Neural cell (in vitro differentiated cells): ENCODE data around the gene ANKMY1. TPM values are rescaled to one million over a fixed set of nuclear protein-coding genes. Genes with fewer than 3 reads are reported as not detected.

Experiments
- H2AFZ ChIP-seq: fragments of 200-600, 300-800 bp; sonication (generic), shearing (Covaris generic); 2 replicates; pipeline ENCODE4 v1.6.0; 2014; ENCODE audit warnings: low read depth, mild to moderate bottlenecking, antibody characterized with exemption, low read length, moderate library complexity
- H3F3A ChIP-seq: fragments of 200-600 bp; shearing (Covaris generic); 2 replicates; pipeline ENCODE4 v1.6.1; 2016; ENCODE audit warnings: mild to moderate bottlenecking, moderate library complexity, mixed read lengths, antibody characterized with exemption, low read length; ENCODE audit not compliant: insufficient read depth, poor library complexity, severe bottlenecking
- H3K27ac ChIP-seq: fragments of 200-600, 300-800 bp; sonication (generic), shearing (Covaris generic); 2 replicates; pipeline ENCODE4 v1.5.1; 2014; ENCODE audit warnings: mild to moderate bottlenecking, low read length, moderate library complexity
- H3K27me3 ChIP-seq: fragments of 300-800, 200-600 bp; sonication (generic), shearing (Covaris generic); 2 replicates; pipeline ENCODE4 v1.6.0; 2014; ENCODE audit warnings: mild to moderate bottlenecking, low read depth, low read length, moderate library complexity; ENCODE audit not compliant: insufficient read depth
- H3K36me3 ChIP-seq: fragments of 300-800, 200-600 bp; sonication (generic), shearing (Covaris generic); 2 replicates; pipeline ENCODE4 v1.5.1; 2014; ENCODE audit warnings: mild to moderate bottlenecking, antibody characterized with exemption, low read length, moderate library complexity; ENCODE audit not compliant: insufficient read depth
- H3K4me2 ChIP-seq: fragments of 300-800, 200-600 bp; sonication (generic), shearing (Covaris generic); 2 replicates; pipeline ENCODE4 v1.6.0; 2014; ENCODE audit warnings: mild to moderate bottlenecking, low read length
- H3K4me3 ChIP-seq: fragments of 300-800, 200-600 bp; sonication (generic), shearing (Covaris generic); 2 replicates; pipeline ENCODE4 v1.5.1; 2014; ENCODE audit warnings: mild to moderate bottlenecking, low read length, moderate library complexity
- H3K79me2 ChIP-seq: fragments of 200-600 bp; shearing (Covaris generic); replicated peaks from 2 replicates; pipeline ENCODE4 v1.6.0; 2014; ENCODE audit warnings: mild to moderate bottlenecking, low read length, moderate library complexity; ENCODE audit not compliant: insufficient read depth
- H3K9ac ChIP-seq: fragments of 300-800, 200-600 bp; sonication (generic), shearing (Covaris generic); 2 replicates; pipeline ENCODE4 v1.6.1; 2016; ENCODE audit warnings: mild to moderate bottlenecking, low read length, mixed read lengths
- H3K9me2 ChIP-seq: fragments of 200-600 bp; shearing (Covaris generic); 2 replicates; pipeline ENCODE4 v1.6.1; 2016; ENCODE audit warnings: mild to moderate bottlenecking, low read length, mixed read lengths; ENCODE audit not compliant: insufficient read depth
- H3K9me3 ChIP-seq: fragments of 200-600, 300-800 bp; sonication (generic), shearing (Covaris generic); 2 replicates; pipeline ENCODE4 v1.6.1; 2016; ENCODE audit warnings: mild to moderate bottlenecking, mixed run types, low read length, moderate library complexity, mixed read lengths
- H4K20me1 ChIP-seq: fragments of 200-600 bp; shearing (Covaris generic); 2 replicates; pipeline ENCODE4 v1.6.1; 2016; ENCODE audit warnings: mild to moderate bottlenecking, mixed run types; ENCODE audit not compliant: insufficient read depth
- CTCF ChIP-seq: fragments of 450-650 bp; IDR thresholded peaks from 2 replicates; pipeline ENCODE4 v1.5.1; 2014; ENCODE audit warnings: antibody characterized with exemption, mild to moderate bottlenecking, moderate library complexity; ENCODE audit not compliant: poor library complexity, severe bottlenecking
- EP300 ChIP-seq: fragments of 450-650 bp; conservative IDR thresholded peaks from 2 replicates; pipeline ENCODE4 v1.6.1; 2014; ENCODE audit warnings: antibody characterized with exemption, mild to moderate bottlenecking, moderate library complexity; ENCODE audit not compliant: poor library complexity, severe bottlenecking
- EZH2 ChIP-seq: fragments of 200-600, 300-800 bp; shearing (Covaris generic), sonication (generic); IDR thresholded peaks from 2 replicates; pipeline ENCODE4 v1.6.1; 2014; ENCODE audit warnings: antibody characterized with exemption, low read length, borderline replicate concordance, mild to moderate bottlenecking; ENCODE audit not compliant: insufficient read depth, poor library complexity, severe bottlenecking
- MXI1 ChIP-seq: fragments of 450-650 bp; conservative IDR thresholded peaks from 2 replicates; pipeline ENCODE4 v1.6.1; 2014; ENCODE audit warnings: antibody characterized with exemption, mild to moderate bottlenecking; ENCODE audit not compliant: poor library complexity, severe bottlenecking
- POLR2AphosphoS5 ChIP-seq: IDR thresholded peaks from 2 replicates; pipeline ENCODE4 v1.6.1; 2012
- RAD21 ChIP-seq: fragments of 450-650 bp; conservative IDR thresholded peaks from 2 replicates; pipeline ENCODE4 v1.6.1; 2014; ENCODE audit warnings: antibody characterized with exemption, mild to moderate bottlenecking, moderate library complexity
- REST ChIP-seq: IDR thresholded peaks from 2 replicates; pipeline ENCODE4 v1.6.1; 2012; ENCODE audit warnings: borderline replicate concordance
- SMC3 ChIP-seq: fragments of 450-650 bp; conservative IDR thresholded peaks from 2 replicates; pipeline ENCODE4 v1.6.1; 2014; ENCODE audit warnings: antibody characterized with exemption, mild to moderate bottlenecking, moderate library complexity; ENCODE audit not compliant: poor library complexity
- TAF1 ChIP-seq: IDR thresholded peaks from 2 replicates; pipeline ENCODE4 v1.6.1; 2012; ENCODE audit warnings: low read depth
- polyA plus RNA-seq: library from polyadenylated mRNA; depleted of rRNA; stranded (reverse); fragments of >200 nt; gene quantifications from 2 replicates; pipeline ENCODE4 v1.2.3, GENCODE V29; 2014

ANKMY1 gene
- polyA plus RNA-seq, 1 donor from 2014 or later, result 6.6 TPM

GRCh38 chr2:240573071-240573515 is 15.3 kb upstream of the ANKMY1 start (continued):
- TF ChIP-seq REST, result no peak

GRCh38 chr2:240572141-240573031 is 14.6 kb upstream of the ANKMY1 start:
- Histone ChIP-seq H2AFZ (no peak overlapping the region), H3K27ac (no peak overlapping the region)
- TF ChIP-seq RAD21 (no peak), MXI1 (no peak), CTCF (no peak), TAF1 (no peak), POLR2AphosphoS5 (no peak), EP300 (no peak), EZH2 (no peak), SMC3 (no peak), REST (no peak)

More at GRCh38 chr2:240572141-240573031, 14.6 kb upstream of the ANKMY1 start:
- no peaks in the 10 kb centered on the region for H3K9me2 ChIP-seq
- H3F3A ChIP-seq, result peaks cover 2% of the 10 kb centered on the region
- H3K9ac ChIP-seq, result no peak overlapping the region
- no peaks in the 10 kb centered on the region for H4K20me1 ChIP-seq
- no peak overlapping the region for H3K4me3 ChIP-seq
- no peaks in the 10 kb centered on the region for H3K36me3 ChIP-seq
- H3K79me2 ChIP-seq, result peaks cover 6% of the 10 kb centered on the region
- H3K9me3 ChIP-seq, result no peaks in the 10 kb centered on the region
- no peaks in the 10 kb centered on the region for H3K27me3 ChIP-seq
- no peak overlapping the region for H3K4me2 ChIP-seq
